ENCODE measurements around the gene OPCML.

- TF ChIP-seq CTCF (conservative IDR thresholded peaks at IDR 0.05) (no peak), EZH2 (IDR thresholded peaks at IDR 0.05; ENCODE audit: low read depth) (no peak)
Measured at GRCh38 chr11:133343951-133344350, 188.3 kb downstream of the OPCML start.

Measured in PC-9 (cell line).